ENCODE data around the gene API5. TPM values are rescaled to one million over a fixed set of nuclear protein-coding genes. Genes with fewer than 3 reads are reported as not detected.

API5 gene
- total RNA-seq, 4 donors from 2014 or later: 54.0 to 68.5 (median 57.3) TPM

GRCh38 chr11:43392713-43393112 is 80.9 kb downstream of the API5 start:
- intact Hi-C loops (cut with DNase I; ENCODE audit: low total_unique reads): no loop called here

DNA sequence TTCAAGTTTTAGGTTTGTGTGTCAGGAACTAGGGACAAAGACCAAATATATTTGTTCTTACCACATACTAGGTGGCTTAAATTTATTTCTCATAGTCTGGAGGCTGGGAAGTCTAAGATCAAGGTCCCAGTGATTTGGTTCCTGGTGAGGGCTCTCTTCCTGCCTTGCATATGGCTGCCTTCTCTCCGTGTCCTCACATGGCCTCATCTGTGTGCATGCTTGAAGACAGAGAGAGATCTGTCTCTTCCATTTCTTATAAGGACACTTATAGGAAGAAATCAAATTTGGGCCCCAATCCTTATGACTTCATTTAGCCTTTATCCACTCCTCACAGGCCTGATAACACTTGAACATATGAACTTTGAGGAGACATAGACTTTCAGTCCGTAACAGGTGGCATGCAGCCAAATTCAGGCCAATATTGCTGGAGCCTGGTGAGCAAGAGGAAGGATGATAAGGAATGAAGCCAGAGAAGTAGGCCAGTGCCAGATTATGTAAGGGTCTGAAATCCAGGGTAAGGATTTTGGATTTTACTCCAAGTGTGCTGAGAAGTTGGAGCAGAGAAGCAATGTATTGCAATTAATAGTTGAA is 82.1 kb downstream of the API5 start:
- H3K9me3 ChIP-seq: no peaks in the 10 kb centered on the region
- DNase-seq: no peak

More at GRCh38 chr11:43392713-43393112, 80.9 kb downstream of the API5 start:
- TF ChIP-seq, protein P1, sequence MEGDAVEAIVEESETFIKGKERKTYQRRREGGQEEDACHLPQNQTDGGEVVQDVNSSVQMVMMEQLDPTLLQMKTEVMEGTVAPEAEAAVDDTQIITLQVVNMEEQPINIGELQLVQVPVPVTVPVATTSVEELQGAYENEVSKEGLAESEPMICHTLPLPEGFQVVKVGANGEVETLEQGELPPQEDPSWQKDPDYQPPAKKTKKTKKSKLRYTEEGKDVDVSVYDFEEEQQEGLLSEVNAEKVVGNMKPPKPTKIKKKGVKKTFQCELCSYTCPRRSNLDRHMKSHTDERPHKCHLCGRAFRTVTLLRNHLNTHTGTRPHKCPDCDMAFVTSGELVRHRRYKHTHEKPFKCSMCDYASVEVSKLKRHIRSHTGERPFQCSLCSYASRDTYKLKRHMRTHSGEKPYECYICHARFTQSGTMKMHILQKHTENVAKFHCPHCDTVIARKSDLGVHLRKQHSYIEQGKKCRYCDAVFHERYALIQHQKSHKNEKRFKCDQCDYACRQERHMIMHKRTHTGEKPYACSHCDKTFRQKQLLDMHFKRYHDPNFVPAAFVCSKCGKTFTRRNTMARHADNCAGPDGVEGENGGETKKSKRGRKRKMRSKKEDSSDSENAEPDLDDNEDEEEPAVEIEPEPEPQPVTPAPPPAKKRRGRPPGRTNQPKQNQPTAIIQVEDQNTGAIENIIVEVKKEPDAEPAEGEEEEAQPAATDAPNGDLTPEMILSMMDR (IDR thresholded peaks at IDR 0.05 in 4 of 5, conservative IDR thresholded peaks at IDR 0.05 in 1 of 5): no peak
- TF ChIP-seq POLR2A (IDR thresholded peaks at IDR 0.05): no peak
- Histone ChIP-seq H3K27me3 (no peaks in the 10 kb centered on the region), H3K9me3 (no peaks in the 10 kb centered on the region), H3K36me3 (peaks cover 3 to 69% of the 10 kb centered on the region in 2 donors), H3K4me1 (no peaks in the 10 kb centered on the region), H3K27ac (no peak overlapping the region), H3K4me3 (no peak overlapping the region)
- ATAC-seq (no peak), DNase-seq (no peak)
- in situ Hi-C loops (cut with MboI; ENCODE audit: low sequenced_read_pairs in 4 of 4): no loop called here

More for the DNA sequence above, 82.1 kb downstream of the API5 start:
- no peak for ATAC-seq
- no peak overlapping the region for H3K27ac ChIP-seq
- intact Hi-C loops (cut with DNase I; ENCODE audit: low total_unique reads) (no loop called here), in situ Hi-C loops (cut with MboI; ENCODE audit: low sequenced_read_pairs in 4 of 4) (no loop called here)
- no peaks in the 10 kb centered on the region for H3K27me3 ChIP-seq
- H3K4me1 ChIP-seq: no peaks in the 10 kb centered on the region
- no peak for TF ChIP-seq POLR2A (IDR thresholded peaks at IDR 0.05)
- TF ChIP-seq, protein P1 (IDR thresholded peaks at IDR 0.05 in 4 of 5, conservative IDR thresholded peaks at IDR 0.05 in 1 of 5): no peak
- peaks cover 3 to 81% of the 10 kb centered on the region in 2 donors for H3K36me3 ChIP-seq
- no peak overlapping the region for H3K4me3 ChIP-seq

Other genes starting within 250 kb of the API5 start
- gene TTC17, start 46.9 kb downstream of the API5 start, total RNA-seq: 10 to 100 TPM; 31.6 to 69.0 (median 37.5) TPM

Measured in gastrocnemius medialis (tissue), 4 donors.